ENCODE results near the gene PACRG. TPM values are rescaled to one million over a fixed set of nuclear protein-coding genes. Genes with fewer than 3 reads are reported as not detected.

The PACRG gene
- total RNA-seq, 1 experiment from 2014 or later = 0.59 TPM

DNA sequence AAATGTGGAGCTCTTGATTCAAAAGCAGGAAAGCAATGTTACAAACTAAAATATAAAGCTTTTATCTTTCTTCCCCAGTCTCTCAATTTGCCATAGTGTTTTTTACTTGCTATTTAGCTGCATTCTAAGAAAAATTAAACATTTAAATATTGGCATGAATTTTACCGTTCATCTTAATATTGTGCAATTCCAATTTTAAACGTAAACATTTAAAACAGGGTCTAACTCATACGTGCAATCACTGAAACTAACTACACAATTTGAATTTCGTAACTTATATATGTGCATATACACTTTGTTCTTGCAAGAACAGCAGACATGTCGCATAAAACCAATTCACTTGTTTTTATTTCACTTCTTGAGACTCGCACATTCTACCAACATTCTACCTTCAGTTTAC is 405.9 kb downstream of the PACRG start:
- POLR2A ChIA-PET = no interaction called here
- H3K4me1 ChIP-seq (ENCODE audit: control insufficient read depth, insufficient read depth, low read length) = no peaks in the 10 kb centered on the region
- no peak overlapping the region for H3K27ac ChIP-seq (ENCODE audit: low read length)
- H3K36me3 ChIP-seq (ENCODE audit: control insufficient read depth, insufficient read depth, low read length) = no peaks in the 10 kb centered on the region
- H3K27me3 ChIP-seq (ENCODE audit: control insufficient read depth, insufficient read depth, low read length) = peaks cover 3% of the 10 kb centered on the region; the same call in 1 of the 2 replicates
- BruUV-seq (replicated peaks) = no TSS peak
- CTCF ChIA-PET = no interaction called here
- no peak overlapping the region for H3K4me3 ChIP-seq (ENCODE audit: low read depth in 2 of 2, low read length in 2 of 2)
- ATAC-seq (no peak), DNase-seq (ENCODE audit: low read depth, low spot score) (no peak)
- in situ Hi-C loops (cut with HindIII; ENCODE audit: low pct_unique_long_range_greater_than_20kb, low sequenced_read_pairs) = no loop called here
- H3K9me3 ChIP-seq (ENCODE audit: control insufficient read depth, insufficient read depth, low read depth, low read length) = no peaks in the 10 kb centered on the region
- no peak for TF ChIP-seq SIN3A (IDR thresholded peaks at IDR 0.05; ENCODE audit: borderline replicate concordance, insufficient read depth, low read depth, low read length)
- TF ChIP-seq POLR2AphosphoS5 (IDR thresholded peaks at IDR 0.05; ENCODE audit: low read depth, low read length) = no peak
- intact Hi-C loops (cut with micrococcal nuclease; ENCODE audit: unreplicated experiment) = no loop called here

DNA sequence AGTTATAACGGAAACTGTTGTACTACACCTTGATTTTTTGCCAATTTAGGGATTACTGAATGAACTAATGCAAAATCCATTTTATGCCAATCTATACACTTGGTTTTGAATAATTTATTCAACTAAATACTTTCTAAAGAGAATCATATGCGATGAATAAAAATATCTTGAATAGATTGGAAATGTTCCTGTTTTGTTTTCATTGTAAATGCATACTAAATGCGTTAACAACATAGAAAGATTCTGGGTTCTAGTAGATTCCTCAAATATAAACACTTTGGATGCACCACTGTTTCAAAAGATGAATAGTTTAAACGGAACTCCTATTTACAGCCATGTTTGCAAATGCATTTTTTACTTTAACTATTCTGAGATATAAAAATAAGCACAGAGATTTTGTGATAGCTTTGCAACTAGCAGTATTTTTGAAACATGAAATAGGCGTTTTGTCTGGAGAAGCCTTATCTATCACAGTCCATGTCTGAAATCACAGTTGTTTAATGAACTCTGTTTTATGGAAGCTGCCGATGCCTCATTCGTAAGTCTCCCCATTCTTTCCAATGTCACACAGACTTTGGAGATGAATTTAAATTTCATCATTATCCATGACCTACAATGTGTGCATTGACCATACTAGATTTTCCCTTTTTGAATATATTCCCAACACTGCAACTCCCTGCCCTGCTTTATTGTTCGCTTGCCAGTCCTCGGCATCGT is 409.1 kb downstream of the PACRG start:
- POLR2A ChIA-PET = no interaction called here
- H3K9me3 ChIP-seq (ENCODE audit: control insufficient read depth, insufficient read depth, low read depth, low read length) = no peaks in the 10 kb centered on the region
- peaks cover 3% of the 10 kb centered on the region; the same call in 1 of the 2 replicates for H3K27me3 ChIP-seq (ENCODE audit: control insufficient read depth, insufficient read depth, low read length)
- no peaks in the 10 kb centered on the region for H3K36me3 ChIP-seq (ENCODE audit: control insufficient read depth, insufficient read depth, low read length)
- in situ Hi-C loops (cut with HindIII; ENCODE audit: low pct_unique_long_range_greater_than_20kb, low sequenced_read_pairs) (no loop called here), intact Hi-C loops (cut with micrococcal nuclease; ENCODE audit: unreplicated experiment) (no loop called here)
- no TSS peak for BruUV-seq (replicated peaks)
- H3K27ac ChIP-seq (ENCODE audit: low read length) = no peak overlapping the region
- DNase-seq (ENCODE audit: low read depth, low spot score) (no peak), ATAC-seq (no peak)
- no peaks in the 10 kb centered on the region for H3K4me1 ChIP-seq (ENCODE audit: control insufficient read depth, insufficient read depth, low read length)
- CTCF ChIA-PET = no interaction called here
- TF ChIP-seq POLR2AphosphoS5 (IDR thresholded peaks at IDR 0.05; ENCODE audit: low read depth, low read length) = no peak
- TF ChIP-seq TCF7L2 (IDR thresholded peaks at IDR 0.05; ENCODE audit: low read depth, low read length) = no peak
- TF ChIP-seq SIN3A (IDR thresholded peaks at IDR 0.05; ENCODE audit: borderline replicate concordance, insufficient read depth, low read depth, low read length) = no peak
- TF ChIP-seq, protein P1, sequence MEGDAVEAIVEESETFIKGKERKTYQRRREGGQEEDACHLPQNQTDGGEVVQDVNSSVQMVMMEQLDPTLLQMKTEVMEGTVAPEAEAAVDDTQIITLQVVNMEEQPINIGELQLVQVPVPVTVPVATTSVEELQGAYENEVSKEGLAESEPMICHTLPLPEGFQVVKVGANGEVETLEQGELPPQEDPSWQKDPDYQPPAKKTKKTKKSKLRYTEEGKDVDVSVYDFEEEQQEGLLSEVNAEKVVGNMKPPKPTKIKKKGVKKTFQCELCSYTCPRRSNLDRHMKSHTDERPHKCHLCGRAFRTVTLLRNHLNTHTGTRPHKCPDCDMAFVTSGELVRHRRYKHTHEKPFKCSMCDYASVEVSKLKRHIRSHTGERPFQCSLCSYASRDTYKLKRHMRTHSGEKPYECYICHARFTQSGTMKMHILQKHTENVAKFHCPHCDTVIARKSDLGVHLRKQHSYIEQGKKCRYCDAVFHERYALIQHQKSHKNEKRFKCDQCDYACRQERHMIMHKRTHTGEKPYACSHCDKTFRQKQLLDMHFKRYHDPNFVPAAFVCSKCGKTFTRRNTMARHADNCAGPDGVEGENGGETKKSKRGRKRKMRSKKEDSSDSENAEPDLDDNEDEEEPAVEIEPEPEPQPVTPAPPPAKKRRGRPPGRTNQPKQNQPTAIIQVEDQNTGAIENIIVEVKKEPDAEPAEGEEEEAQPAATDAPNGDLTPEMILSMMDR (IDR thresholded peaks at IDR 0.05) = no peak
- TF ChIP-seq, protein P2, sequence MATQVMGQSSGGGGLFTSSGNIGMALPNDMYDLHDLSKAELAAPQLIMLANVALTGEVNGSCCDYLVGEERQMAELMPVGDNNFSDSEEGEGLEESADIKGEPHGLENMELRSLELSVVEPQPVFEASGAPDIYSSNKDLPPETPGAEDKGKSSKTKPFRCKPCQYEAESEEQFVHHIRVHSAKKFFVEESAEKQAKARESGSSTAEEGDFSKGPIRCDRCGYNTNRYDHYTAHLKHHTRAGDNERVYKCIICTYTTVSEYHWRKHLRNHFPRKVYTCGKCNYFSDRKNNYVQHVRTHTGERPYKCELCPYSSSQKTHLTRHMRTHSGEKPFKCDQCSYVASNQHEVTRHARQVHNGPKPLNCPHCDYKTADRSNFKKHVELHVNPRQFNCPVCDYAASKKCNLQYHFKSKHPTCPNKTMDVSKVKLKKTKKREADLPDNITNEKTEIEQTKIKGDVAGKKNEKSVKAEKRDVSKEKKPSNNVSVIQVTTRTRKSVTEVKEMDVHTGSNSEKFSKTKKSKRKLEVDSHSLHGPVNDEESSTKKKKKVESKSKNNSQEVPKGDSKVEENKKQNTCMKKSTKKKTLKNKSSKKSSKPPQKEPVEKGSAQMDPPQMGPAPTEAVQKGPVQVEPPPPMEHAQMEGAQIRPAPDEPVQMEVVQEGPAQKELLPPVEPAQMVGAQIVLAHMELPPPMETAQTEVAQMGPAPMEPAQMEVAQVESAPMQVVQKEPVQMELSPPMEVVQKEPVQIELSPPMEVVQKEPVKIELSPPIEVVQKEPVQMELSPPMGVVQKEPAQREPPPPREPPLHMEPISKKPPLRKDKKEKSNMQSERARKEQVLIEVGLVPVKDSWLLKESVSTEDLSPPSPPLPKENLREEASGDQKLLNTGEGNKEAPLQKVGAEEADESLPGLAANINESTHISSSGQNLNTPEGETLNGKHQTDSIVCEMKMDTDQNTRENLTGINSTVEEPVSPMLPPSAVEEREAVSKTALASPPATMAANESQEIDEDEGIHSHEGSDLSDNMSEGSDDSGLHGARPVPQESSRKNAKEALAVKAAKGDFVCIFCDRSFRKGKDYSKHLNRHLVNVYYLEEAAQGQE (IDR thresholded peaks at IDR 0.05; ENCODE audit: insufficient read depth in 1 of 2, low read depth in 2 of 2, low read length in 1 of 2) = no peak
- H3K4me3 ChIP-seq (ENCODE audit: low read depth in 2 of 2, low read length in 2 of 2) = no peak overlapping the region

DNA sequence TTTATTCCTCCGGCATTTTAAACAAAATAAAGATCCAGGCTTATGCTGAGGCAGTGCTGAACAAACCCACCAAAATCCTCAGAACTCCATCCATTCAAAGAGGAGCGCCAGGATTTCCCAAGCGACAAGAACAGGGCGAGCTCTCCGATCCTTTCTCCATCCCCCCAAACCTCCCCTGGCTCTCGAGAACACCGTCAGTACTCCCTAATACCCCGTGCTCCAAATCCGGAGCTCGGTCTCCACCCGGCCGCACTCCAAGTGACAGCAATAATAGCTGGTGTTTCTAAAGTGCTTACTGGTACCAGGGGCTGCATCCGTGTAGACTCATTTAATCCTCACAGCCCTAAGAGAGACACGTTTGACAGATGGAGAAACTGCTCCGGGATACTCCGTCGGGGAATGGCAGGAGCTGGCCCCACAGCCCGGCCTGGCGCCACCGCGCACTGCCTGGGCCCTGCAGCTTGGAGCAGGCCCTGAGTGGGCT is 409.7 kb downstream of the PACRG start:
- no peak for TF ChIP-seq SIN3A (IDR thresholded peaks at IDR 0.05; ENCODE audit: borderline replicate concordance, insufficient read depth, low read depth, low read length)
- TF ChIP-seq TCF7L2 (IDR thresholded peaks at IDR 0.05; ENCODE audit: low read depth, low read length) = no peak
- no peak for TF ChIP-seq POLR2AphosphoS5 (IDR thresholded peaks at IDR 0.05; ENCODE audit: low read depth, low read length)
- TF ChIP-seq, protein P1 (IDR thresholded peaks at IDR 0.05) = no peak
- TF ChIP-seq, protein P2 (IDR thresholded peaks at IDR 0.05; ENCODE audit: insufficient read depth in 1 of 2, low read depth in 2 of 2, low read length in 1 of 2) = no peak
- H3K27me3 ChIP-seq (ENCODE audit: control insufficient read depth, insufficient read depth, low read length) = peaks cover 3% of the 10 kb centered on the region; the same call in 1 of the 2 replicates
- ATAC-seq (no peak), DNase-seq (ENCODE audit: low read depth, low spot score) (no peak)
- no peaks in the 10 kb centered on the region for H3K9me3 ChIP-seq (ENCODE audit: control insufficient read depth, insufficient read depth, low read depth, low read length)
- H3K4me1 ChIP-seq (ENCODE audit: control insufficient read depth, insufficient read depth, low read length) = no peaks in the 10 kb centered on the region
- no peak overlapping the region for H3K27ac ChIP-seq (ENCODE audit: low read length)
- no peak overlapping the region for H3K4me3 ChIP-seq (ENCODE audit: low read depth in 2 of 2, low read length in 2 of 2)
- ChIA-PET CTCF (no interaction called here), POLR2A (no interaction called here)
- no peaks in the 10 kb centered on the region for H3K36me3 ChIP-seq (ENCODE audit: control insufficient read depth, insufficient read depth, low read length)
- BruUV-seq (replicated peaks) = no TSS peak
- intact Hi-C loops (cut with micrococcal nuclease; ENCODE audit: unreplicated experiment) = no loop called here
- in situ Hi-C loops (cut with HindIII; ENCODE audit: low pct_unique_long_range_greater_than_20kb, low sequenced_read_pairs) = no loop called here
